ENCODE results near the gene PPP1R14B. TPM values are rescaled to one million over a fixed set of nuclear protein-coding genes. Genes with fewer than 3 reads are reported as not detected.

The PPP1R14B gene
- total and polyA plus RNA-seq, 2 donors (not counting 3 experiments of a cell fraction or from before 2014, with no cell fraction given): 308 to 431 TPM

GRCh38 chr11:64290352-64291261 is 43.9 kb upstream of the PPP1R14B start:
- Histone ChIP-seq H3K27ac (ENCODE audit: insufficient read depth, low read depth, low read length) (no peak overlapping the region), H4K20me1 (replicated peaks; ENCODE audit: control insufficient read depth, extremely low read depth, insufficient read depth, low read length) (no peaks in the 10 kb centered on the region), H3K79me2 (ENCODE audit: control insufficient read depth, insufficient read depth, low read length) (no peaks in the 10 kb centered on the region), H3K36me3 (ENCODE audit: control insufficient read depth in 2 of 2, extremely low read depth in 1 of 2, insufficient read depth in 2 of 2, low read length in 2 of 2) (no peaks in the 10 kb centered on the region), H2AFZ (ENCODE audit: low read depth, low read length) (no peak overlapping the region), H3K4me3 (replicated peaks in 1 of 3; ENCODE audit: insufficient read depth in 1 of 3, low read depth in 1 of 3, low read length in 3 of 3) (no peak overlapping the region), H3K9ac (replicated peaks; ENCODE audit: extremely low read depth, insufficient read depth, low read length) (no peak overlapping the region), H3K9me1 (replicated peaks; ENCODE audit: control insufficient read depth, extremely low read depth, insufficient read depth, low read length) (no peaks in the 10 kb centered on the region), H3K27me3 (ENCODE audit: control insufficient read depth in 2 of 2, insufficient read depth in 2 of 2, low read length in 2 of 2) (peaks cover 36 to 48% of the 10 kb centered on the region in 2 experiments), H3K4me2 (ENCODE audit: insufficient read depth, low read length) (no peak overlapping the region), H3K4me1 (ENCODE audit: control insufficient read depth, extremely low read depth, insufficient read depth, low read length) (peaks cover 5% of the 10 kb centered on the region), H3K9me3 (replicated peaks; ENCODE audit: control insufficient read depth, insufficient read depth, low read length) (no peaks in the 10 kb centered on the region)
- ChIA-PET CTCF (interaction anchor here (1.1 to 4.5 kb wide), 3 partner anchors 11 to 86 kb away, joined by 4 to 23 read pairs (median 17); partner anchors contain the start of gene ESRRA), POLR2A (no interaction called here)
- BruUV-seq (replicated peaks): no TSS peak
- FAIRE-seq (no peak), DNase-seq (ENCODE audit: low read depth, low spot score) (no peak)
- intact Hi-C loops (cut with micrococcal nuclease): no loop called here
- dilution Hi-C loops (cut with MboI; ENCODE audit: extremely low pct_ligation_motif_present, low sequenced_read_pairs): no loop called here
- TF ChIP-seq JUN (IDR thresholded peaks at IDR 0.05; ENCODE audit: borderline replicate concordance, insufficient read depth, insufficient read length, low read depth) (no peak), POLR2AphosphoS5 (IDR thresholded peaks at IDR 0.05; ENCODE audit: insufficient read depth, low read depth, low read length) (no peak), FOS (IDR thresholded peaks at IDR 0.05; ENCODE audit: borderline replicate concordance, insufficient read depth, low read length) (no peak)

GRCh38 chr11:64289002-64289564 is 42.3 kb upstream of the PPP1R14B start:
- no peak overlapping the region for H3K4me2 ChIP-seq (ENCODE audit: insufficient read depth, low read length)
- H3K27me3 ChIP-seq (ENCODE audit: control insufficient read depth in 2 of 2, insufficient read depth in 2 of 2, low read length in 2 of 2): peaks cover 27 to 40% of the 10 kb centered on the region in 2 experiments
- no peak for DNase-seq (ENCODE audit: low read depth, low spot score)
- no peaks in the 10 kb centered on the region for H3K9me3 ChIP-seq (replicated peaks; ENCODE audit: control insufficient read depth, insufficient read depth, low read length)
- TF ChIP-seq GATA2 (IDR thresholded peaks at IDR 0.05; ENCODE audit: insufficient read depth, insufficient read length, low read depth, low read length) (no peak), POLR2AphosphoS5 (IDR thresholded peaks at IDR 0.05; ENCODE audit: insufficient read depth, low read depth, low read length) (no peak), JUN (IDR thresholded peaks at IDR 0.05; ENCODE audit: borderline replicate concordance, insufficient read depth, insufficient read length, low read depth) (no peak), EZH2 (IDR thresholded peaks at IDR 0.05; ENCODE audit: borderline replicate concordance, low read depth, low read length, severe bottlenecking) (no peak), MAX (IDR thresholded peaks at IDR 0.05; ENCODE audit: insufficient read depth, insufficient read length) (no peak), CTCF (IDR thresholded peaks at IDR 0.05; ENCODE audit: extremely low read depth in 1 of 2, insufficient read depth in 1 of 2, low read depth in 1 of 2, low read length in 2 of 2) (no peak), MYC (IDR thresholded peaks at IDR 0.05; ENCODE audit: low read depth, low read length) (no peak), POLR2A (IDR thresholded peaks at IDR 0.05; ENCODE audit: low read depth, low read length) (no peak)
- no peak overlapping the region for H2AFZ ChIP-seq (ENCODE audit: low read depth, low read length)
- no peaks in the 10 kb centered on the region for H3K79me2 ChIP-seq (ENCODE audit: control insufficient read depth, insufficient read depth, low read length)
- BruUV-seq (replicated peaks): no TSS peak
- peaks cover 6% of the 10 kb centered on the region for H3K4me1 ChIP-seq (ENCODE audit: control insufficient read depth, extremely low read depth, insufficient read depth, low read length)
- no peak for FAIRE-seq
- no peaks in the 10 kb centered on the region for H3K36me3 ChIP-seq (ENCODE audit: control insufficient read depth in 2 of 2, extremely low read depth in 1 of 2, insufficient read depth in 2 of 2, low read length in 2 of 2)
- intact Hi-C loops (cut with micrococcal nuclease) (loop anchor here (5.0 kb wide), 1 partner anchor 102 kb away; the partner anchor contains the start of gene STIP1), dilution Hi-C loops (cut with MboI; ENCODE audit: extremely low pct_ligation_motif_present, low sequenced_read_pairs) (no loop called here)
- H3K27ac ChIP-seq (ENCODE audit: insufficient read depth, low read depth, low read length): no peak overlapping the region
- no peaks in the 10 kb centered on the region for H3K9me1 ChIP-seq (replicated peaks; ENCODE audit: control insufficient read depth, extremely low read depth, insufficient read depth, low read length)
- ChIA-PET CTCF (interaction anchor here (2.9 to 4.5 kb wide), 2 partner anchors 12 to 16 kb away, joined by 17 to 23 read pairs; partner anchors contain the start of gene ESRRA), POLR2A (no interaction called here)
- H4K20me1 ChIP-seq (replicated peaks; ENCODE audit: control insufficient read depth, extremely low read depth, insufficient read depth, low read length): no peaks in the 10 kb centered on the region
- H3K4me3 ChIP-seq (replicated peaks in 1 of 3; ENCODE audit: insufficient read depth in 1 of 3, low read depth in 1 of 3, low read length in 3 of 3): no peak overlapping the region
- H3K9ac ChIP-seq (replicated peaks; ENCODE audit: extremely low read depth, insufficient read depth, low read length): no peak overlapping the region
